ENCODE data around the gene MRTO4.
"Not testable (repeated sequence)": the region's sequence is repeated elsewhere in the genome, so short reads cannot be mapped to it uniquely, and the experiment has no call there.

MRTO4 gene

GRCh38 chr1:19285807-19286206 lies 34.2 kb downstream of the MRTO4 start:
- H3K4me1 ChIP-seq (ENCODE audit: control insufficient read depth in 5 of 5, insufficient read depth in 5 of 5, low read length in 5 of 5): peaks cover 0 to 13% (median 10%) of the 10 kb centered on the region in 5 donors
- not testable (repeated sequence) for H3K9ac ChIP-seq (ENCODE audit: low read length in 5 of 5); H3K27ac ChIP-seq (ENCODE audit: low read depth, low read length); H3K4me3 ChIP-seq (ENCODE audit: low read depth in 1 of 5, low read length in 5 of 5); H3K27me3 ChIP-seq (ENCODE audit: control insufficient read depth in 5 of 5, insufficient read depth in 4 of 5, low read length in 5 of 5); H3K36me3 ChIP-seq (ENCODE audit: control insufficient read depth in 5 of 5, insufficient read depth in 5 of 5, low read length in 5 of 5); H3K9me3 ChIP-seq (ENCODE audit: control insufficient read depth in 5 of 5, low read length in 5 of 5)

GRCh38 chr1:19287436-19288185 lies 36.0 kb downstream of the MRTO4 start:
- Histone ChIP-seq H3K4me1 (ENCODE audit: control insufficient read depth in 5 of 5, insufficient read depth in 5 of 5, low read length in 5 of 5) (peaks cover 0 to 13% (median 10%) of the 10 kb centered on the region in 5 donors), H3K9me3 (ENCODE audit: control insufficient read depth in 5 of 5, low read length in 5 of 5) (no peaks in the 10 kb centered on the region), H3K4me3 (ENCODE audit: low read depth in 1 of 5, low read length in 5 of 5) (no peak overlapping the region), H3K27ac (ENCODE audit: low read depth, low read length) (no peak overlapping the region), H3K9ac (ENCODE audit: low read length in 5 of 5) (no peak overlapping the region), H3K36me3 (ENCODE audit: control insufficient read depth in 5 of 5, insufficient read depth in 5 of 5, low read length in 5 of 5) (peaks cover 0 to 5% (median 2%) of the 10 kb centered on the region in 5 donors), H3K27me3 (ENCODE audit: control insufficient read depth in 5 of 5, insufficient read depth in 4 of 5, low read length in 5 of 5) (no peaks in the 10 kb centered on the region)

DNA sequence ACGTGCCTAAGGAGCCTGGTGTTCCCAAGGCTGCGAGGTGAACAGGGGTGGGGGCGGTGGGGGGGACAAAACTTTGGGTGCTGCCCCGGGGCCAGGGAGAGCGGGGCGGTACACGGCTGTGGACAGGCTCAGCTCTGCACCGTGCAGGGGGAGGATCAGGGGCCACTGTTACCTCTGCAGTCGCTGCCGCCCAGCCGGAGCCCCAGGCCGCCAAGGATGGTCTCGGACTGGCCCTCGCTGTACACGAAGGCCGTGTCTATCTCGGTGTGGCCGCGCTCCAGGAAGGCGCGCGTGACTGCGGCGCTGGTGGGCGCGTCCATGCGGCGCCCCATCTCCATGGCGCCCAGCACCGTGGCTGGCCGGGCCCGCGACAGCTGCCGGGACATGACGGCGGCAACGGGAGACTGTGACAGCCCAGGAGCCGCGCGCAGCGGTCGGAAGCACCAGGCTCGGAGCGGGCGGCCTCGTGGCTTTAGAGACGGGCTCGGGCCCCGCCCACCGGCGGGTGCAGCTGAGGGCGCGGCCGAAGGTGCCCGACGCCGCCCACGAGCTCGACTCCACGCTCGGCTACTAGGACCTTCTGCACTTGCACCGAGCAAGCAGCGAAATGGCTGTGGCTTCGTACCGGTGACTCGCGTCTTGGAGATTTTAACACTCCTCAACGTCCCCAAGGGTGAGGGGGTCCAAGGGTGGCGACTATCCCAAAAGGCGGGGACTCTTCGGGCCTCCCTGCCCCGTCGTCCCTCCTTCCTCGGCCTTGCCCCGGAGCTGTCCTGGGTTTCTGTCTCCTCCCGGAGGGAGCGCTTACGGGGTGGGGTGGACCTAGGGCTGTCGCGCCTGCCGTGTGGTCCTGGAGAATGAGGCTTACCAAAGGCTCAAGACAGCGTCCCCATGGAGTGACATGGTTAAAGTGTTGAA lies 37.0 kb downstream of the MRTO4 start, which contains the start of gene AKR7A3:
AKR7A3 (minus strand) TSS at position 447 of the 918 bp plus-strand sequence; CDS start at position 386, 61 bp downstream.
- H3K27me3 ChIP-seq (ENCODE audit: control insufficient read depth in 5 of 5, insufficient read depth in 4 of 5, low read length in 5 of 5); H3K36me3 ChIP-seq (ENCODE audit: control insufficient read depth in 5 of 5, insufficient read depth in 5 of 5, low read length in 5 of 5); H3K9me3 ChIP-seq (ENCODE audit: control insufficient read depth in 5 of 5, low read length in 5 of 5); H3K27ac ChIP-seq (ENCODE audit: low read depth, low read length): not testable (repeated sequence)
- peak within 1 kb of the TSS in 2 of 5 donors; percentile 41 to 68 for H3K9ac ChIP-seq (ENCODE audit: low read length in 5 of 5)
- H3K4me3 ChIP-seq (ENCODE audit: low read depth in 1 of 5, low read length in 5 of 5): peak within 1 kb of the TSS; percentile 63 to 72 (median 68)
- peaks cover 0 to 13% (median 10%) of the 10 kb centered on the region in 5 donors for H3K4me1 ChIP-seq (ENCODE audit: control insufficient read depth in 5 of 5, insufficient read depth in 5 of 5, low read length in 5 of 5)

DNA sequence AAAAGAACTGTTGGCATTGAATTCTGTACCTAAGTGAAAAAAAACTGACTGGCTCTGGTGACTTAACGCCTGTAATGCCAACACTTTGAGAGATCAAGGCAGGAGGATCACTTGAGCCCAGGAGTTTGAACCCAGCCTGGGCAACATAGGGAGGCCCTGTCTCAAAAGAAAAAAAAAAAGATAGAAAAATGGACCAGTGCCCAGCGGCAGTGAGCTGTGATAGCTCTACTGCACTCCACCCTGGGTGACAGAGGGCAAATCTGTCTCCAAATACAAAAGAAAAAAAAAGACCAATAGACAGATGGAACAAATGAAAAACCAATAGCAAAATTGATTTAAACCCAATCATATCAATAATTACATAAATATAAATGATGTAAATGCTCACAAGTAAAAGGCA lies 37.6 kb downstream of the MRTO4 start:
- Histone ChIP-seq H3K27ac (ENCODE audit: low read depth, low read length) (no peak overlapping the region), H3K27me3 (ENCODE audit: control insufficient read depth in 5 of 5, insufficient read depth in 4 of 5, low read length in 5 of 5) (no peaks in the 10 kb centered on the region), H3K9me3 (ENCODE audit: control insufficient read depth in 5 of 5, low read length in 5 of 5) (peaks cover 0 to 2% (median under 1%) of the 10 kb centered on the region in 5 donors), H3K36me3 (ENCODE audit: control insufficient read depth in 5 of 5, insufficient read depth in 5 of 5, low read length in 5 of 5) (peaks cover 0 to 3% (median 0%) of the 10 kb centered on the region in 5 donors), H3K9ac (ENCODE audit: low read length in 5 of 5) (peak overlapping the region in 2 of 5 donors; percentile 41 to 68), H3K4me3 (ENCODE audit: low read depth in 1 of 5, low read length in 5 of 5) (peak overlapping the region; percentile 63 to 72 (median 68)), H3K4me1 (ENCODE audit: control insufficient read depth in 5 of 5, insufficient read depth in 5 of 5, low read length in 5 of 5) (peaks cover 0 to 13% (median 10%) of the 10 kb centered on the region in 5 donors)

DNA sequence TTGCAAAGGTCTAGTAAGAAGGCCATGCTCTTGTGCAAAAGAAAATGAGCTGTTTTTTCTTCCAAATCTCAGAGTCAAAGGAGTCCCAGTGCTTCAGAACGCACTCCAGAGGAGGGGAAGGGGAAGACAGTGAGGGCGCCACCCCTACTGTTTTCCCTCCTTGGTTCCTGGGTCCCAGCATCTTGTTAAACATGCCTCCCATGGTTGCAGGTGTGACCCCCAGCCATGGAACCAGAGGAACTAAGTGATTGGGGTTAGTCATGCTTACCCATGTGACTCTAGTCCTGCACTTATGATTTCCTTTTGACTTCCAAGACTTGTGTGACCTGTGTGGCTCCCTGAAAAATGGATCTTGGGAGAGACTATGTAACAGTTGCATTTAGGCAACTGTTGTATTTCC lies 43.0 kb downstream of the MRTO4 start:
- Histone ChIP-seq H3K27ac (ENCODE audit: low read depth, low read length) (no peak overlapping the region), H3K27me3 (ENCODE audit: control insufficient read depth in 5 of 5, insufficient read depth in 4 of 5, low read length in 5 of 5) (no peaks in the 10 kb centered on the region), H3K9ac (ENCODE audit: low read length in 5 of 5) (no peak overlapping the region), H3K9me3 (ENCODE audit: control insufficient read depth in 5 of 5, low read length in 5 of 5) (peaks cover 0 to 13% (median 12%) of the 10 kb centered on the region in 5 donors), H3K4me1 (ENCODE audit: control insufficient read depth in 5 of 5, insufficient read depth in 5 of 5, low read length in 5 of 5) (no peaks in the 10 kb centered on the region), H3K4me3 (ENCODE audit: low read depth in 1 of 5, low read length in 5 of 5) (peak overlapping the region in 2 of 5 donors; percentile 4 to 11), H3K36me3 (ENCODE audit: control insufficient read depth in 5 of 5, insufficient read depth in 5 of 5, low read length in 5 of 5) (peaks cover 0 to 3% (median 0%) of the 10 kb centered on the region in 5 donors)

DNA sequence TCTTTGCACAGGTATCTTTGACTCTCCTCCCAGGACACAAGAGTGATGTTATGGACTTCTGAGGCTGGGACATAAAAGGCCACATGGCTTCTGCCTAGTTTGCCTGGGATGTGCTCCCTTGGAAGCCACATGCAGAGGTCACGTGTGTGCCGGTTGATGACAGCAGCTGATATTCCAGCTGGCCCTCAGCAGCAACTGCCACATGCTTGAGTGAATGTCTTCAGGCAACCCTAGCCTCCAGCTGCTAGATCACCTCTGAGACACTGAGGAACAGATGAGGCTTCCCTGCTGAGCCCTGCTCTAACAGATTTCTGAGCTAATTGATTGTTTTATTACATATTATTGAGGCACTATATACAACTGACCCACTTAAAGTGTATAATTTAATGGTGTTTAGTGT lies 48.6 kb downstream of the MRTO4 start:
- H3K9ac ChIP-seq (ENCODE audit: low read length in 5 of 5): no peak overlapping the region
- H3K9me3 ChIP-seq (ENCODE audit: control insufficient read depth in 5 of 5, low read length in 5 of 5): peaks cover 0 to 3% (median 2%) of the 10 kb centered on the region in 5 donors
- H3K4me3 ChIP-seq (ENCODE audit: low read depth in 1 of 5, low read length in 5 of 5): no peak overlapping the region
- H3K4me1 ChIP-seq (ENCODE audit: control insufficient read depth in 5 of 5, insufficient read depth in 5 of 5, low read length in 5 of 5): no peaks in the 10 kb centered on the region
- H3K27ac ChIP-seq (ENCODE audit: low read depth, low read length): no peak overlapping the region
- H3K27me3 ChIP-seq (ENCODE audit: control insufficient read depth in 5 of 5, insufficient read depth in 4 of 5, low read length in 5 of 5): no peaks in the 10 kb centered on the region
- H3K36me3 ChIP-seq (ENCODE audit: control insufficient read depth in 5 of 5, insufficient read depth in 5 of 5, low read length in 5 of 5): peaks cover 0 to 33% (median 28%) of the 10 kb centered on the region in 5 donors

GRCh38 chr1:19304081-19304480 lies 52.5 kb downstream of the MRTO4 start:
- H3K9ac ChIP-seq (ENCODE audit: low read length in 5 of 5); H3K4me3 ChIP-seq (ENCODE audit: low read depth in 1 of 5, low read length in 5 of 5); H3K27ac ChIP-seq (ENCODE audit: low read depth, low read length); H3K4me1 ChIP-seq (ENCODE audit: control insufficient read depth in 5 of 5, insufficient read depth in 5 of 5, low read length in 5 of 5); H3K27me3 ChIP-seq (ENCODE audit: control insufficient read depth in 5 of 5, insufficient read depth in 4 of 5, low read length in 5 of 5); H3K9me3 ChIP-seq (ENCODE audit: control insufficient read depth in 5 of 5, low read length in 5 of 5): not testable (repeated sequence)
- peaks cover 4 to 64% (median 61%) of the 10 kb centered on the region in 5 donors for H3K36me3 ChIP-seq (ENCODE audit: control insufficient read depth in 5 of 5, insufficient read depth in 5 of 5, low read length in 5 of 5)

DNA sequence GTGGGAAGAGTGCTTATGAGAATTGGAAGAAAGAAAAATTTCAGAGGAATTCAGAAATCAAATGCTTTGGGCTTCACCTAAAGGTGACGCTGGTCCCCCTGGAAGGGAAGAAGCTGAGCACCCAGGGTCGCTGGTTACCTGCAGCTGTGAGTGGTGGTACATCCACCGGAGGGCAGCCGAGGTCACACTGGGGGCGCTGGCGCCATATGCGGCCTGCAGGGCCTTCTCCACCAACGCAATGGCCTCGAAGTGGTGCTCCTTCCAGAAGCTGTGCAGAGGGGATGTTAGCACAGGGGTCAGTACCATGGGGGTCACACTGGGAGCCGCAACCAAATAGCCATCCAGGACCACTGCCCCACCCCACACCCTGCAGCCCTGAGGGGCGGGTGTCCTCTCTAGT lies 54.3 kb downstream of the MRTO4 start:
- Histone ChIP-seq H3K9me3 (ENCODE audit: control insufficient read depth in 5 of 5, low read length in 5 of 5) (no peaks in the 10 kb centered on the region), H3K4me1 (ENCODE audit: control insufficient read depth in 5 of 5, insufficient read depth in 5 of 5, low read length in 5 of 5) (peaks cover 6 to 22% (median 18%) of the 10 kb centered on the region in 5 donors), H3K36me3 (ENCODE audit: control insufficient read depth in 5 of 5, insufficient read depth in 5 of 5, low read length in 5 of 5) (peaks cover 4 to 64% (median 61%) of the 10 kb centered on the region in 5 donors), H3K9ac (ENCODE audit: low read length in 5 of 5) (no peak overlapping the region), H3K4me3 (ENCODE audit: low read depth in 1 of 5, low read length in 5 of 5) (no peak overlapping the region), H3K27ac (ENCODE audit: low read depth, low read length) (no peak overlapping the region), H3K27me3 (ENCODE audit: control insufficient read depth in 5 of 5, insufficient read depth in 4 of 5, low read length in 5 of 5) (no peaks in the 10 kb centered on the region)

DNA sequence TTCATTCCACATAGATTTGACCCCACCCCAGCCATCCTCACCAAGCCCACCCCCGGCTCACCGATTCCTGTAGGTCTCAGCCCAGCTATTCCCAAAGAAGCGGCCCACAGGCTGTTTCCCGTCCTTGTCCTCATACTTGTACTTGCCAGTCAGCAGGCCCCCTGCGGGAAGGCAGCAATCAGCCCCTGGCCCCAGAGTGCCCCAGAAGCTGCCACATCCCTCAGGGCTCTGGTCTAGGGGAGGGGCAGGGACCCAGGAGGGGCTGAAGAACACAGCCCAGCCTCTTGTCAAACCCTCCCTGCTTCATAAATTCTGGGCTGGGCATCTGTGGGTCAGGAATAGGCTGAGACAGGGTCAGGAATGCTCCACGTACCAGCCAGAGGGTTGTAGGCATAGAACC lies 55.3 kb downstream of the MRTO4 start:
- H3K27me3 ChIP-seq (ENCODE audit: control insufficient read depth in 5 of 5, insufficient read depth in 4 of 5, low read length in 5 of 5): no peaks in the 10 kb centered on the region
- H3K9me3 ChIP-seq (ENCODE audit: control insufficient read depth in 5 of 5, low read length in 5 of 5): no peaks in the 10 kb centered on the region
- peaks cover 10 to 31% (median 28%) of the 10 kb centered on the region in 5 donors for H3K4me1 ChIP-seq (ENCODE audit: control insufficient read depth in 5 of 5, insufficient read depth in 5 of 5, low read length in 5 of 5)
- H3K36me3 ChIP-seq (ENCODE audit: control insufficient read depth in 5 of 5, insufficient read depth in 5 of 5, low read length in 5 of 5): peaks cover 4 to 63% (median 61%) of the 10 kb centered on the region in 5 donors
- no peak overlapping the region for H3K27ac ChIP-seq (ENCODE audit: low read depth, low read length)
- H3K4me3 ChIP-seq (ENCODE audit: low read depth in 1 of 5, low read length in 5 of 5): no peak overlapping the region
- H3K9ac ChIP-seq (ENCODE audit: low read length in 5 of 5): no peak overlapping the region
